PC-3 (cell line): ENCODE data around the gene RTP5.

Experiments
- CTCF ChIP-seq: fragments of 300-600 bp; sonication (generic); conservative IDR thresholded peaks from 2 replicates; pipeline ENCODE4 v1.5.1; 2017; ENCODE audit warnings: antibody characterized with exemption, low read depth, mild to moderate bottlenecking, low read length
- EZH2 ChIP-seq: fragments of 300-600 bp; sonication (generic); IDR thresholded peaks from one replicate; pipeline ENCODE4 v1.6.1; 2017; ENCODE audit warnings: antibody characterized with exemption, mild to moderate bottlenecking, low read length; ENCODE audit not compliant: unreplicated experiment
- EZH2phosphoT487 ChIP-seq: fragments of 300-600 bp; sonication (generic); IDR thresholded peaks from 2 replicates; pipeline ENCODE4 v1.6.1; 2018; ENCODE audit warnings: mild to moderate bottlenecking, antibody characterized with exemption, low read length, borderline replicate concordance

GRCh38 chr2:241846406-241846805 is 23.1 kb upstream of the RTP5 start:
- no peak for TF ChIP-seq CTCF
- TF ChIP-seq EZH2 = no peak
- no peak for TF ChIP-seq EZH2phosphoT487
